IMR-90 (cell line): ENCODE results near the gene GFM2.

Experiments
- CTCF ChIP-seq: conservative IDR thresholded peaks from 2 replicates; pipeline ENCODE4 v1.5.1; 2012; ENCODE audit warnings: mild to moderate bottlenecking, low read depth, low read length, improper control_type of control experiment
- POLR2A ChIP-seq: IDR thresholded peaks from 2 replicates; pipeline ENCODE4 v1.6.1; 2012; ENCODE audit warnings: mild to moderate bottlenecking, low read depth, low read length
- RFX5 ChIP-seq: IDR thresholded peaks from 2 replicates; pipeline ENCODE4 v1.8.0; 2012; ENCODE audit warnings: low read depth, mild to moderate bottlenecking, low read length, moderate library complexity

GRCh38 chr5:74767579-74767913 is 629 bp upstream of the GFM2 start:
- TF ChIP-seq RFX5 (no peak), CTCF (no peak), POLR2A (no peak)
